Peyer's patch (tissue), 4 donors: ENCODE results near the gene SQSTM1. TPM values are rescaled to one million over a fixed set of nuclear protein-coding genes. Genes with fewer than 3 reads are reported as not detected.
A peak's percentile ranks its signal among the peaks of the same experiment; 100 is the strongest.

Experiments
- DNase-seq, 3 donors: peaks; one replicate each; pipeline ENCODE4 v3.0.0-alpha.2; 2017 to 2019
- H3K27ac ChIP-seq, 4 donors: fragments of 200-600 bp; sonication (generic); one replicate each; pipeline ENCODE4 v1.5.1; 2016 to 2019
- H3K27me3 ChIP-seq, 2 donors: fragments of 200-600 bp; sonication (generic); one replicate each; pipeline ENCODE4 v1.5.1; 2019
- H3K36me3 ChIP-seq, 3 donors: fragments of 200-600 bp; sonication (generic); one replicate each; pipeline ENCODE4 v1.5.1; 2016 to 2019
- H3K4me1 ChIP-seq, 4 donors: fragments of 200-600 bp; sonication (generic); one replicate each; pipeline ENCODE4 v1.5.1; 2016 to 2019
- H3K4me3 ChIP-seq, 4 donors: fragments of 200-600 bp; sonication (generic); 1 replicate in 3 of 4; 2 replicates in 1 of 4; pipeline ENCODE4 v1.5.1; 2016 to 2019; ENCODE audit warnings: mild to moderate bottlenecking in 1 of 4
- H3K9me3 ChIP-seq, 4 donors: fragments of 200-600 bp; sonication (generic); one replicate each; pipeline ENCODE4 v1.5.1; 2016 to 2019; ENCODE audit warnings: mild to moderate bottlenecking in 1 of 4
- POLR2A ChIP-seq, 2 donors: fragments of 450-650 bp; IDR thresholded peaks; one replicate each; pipeline ENCODE4 v1.5.1; 2017; ENCODE audit warnings: antibody characterized with exemption in 2 of 2, mild to moderate bottlenecking in 2 of 2, moderate library complexity in 2 of 2
- total RNA-seq, 4 donors: library from RNA; depleted of rRNA; stranded (reverse); fragments of >200 nt; gene quantifications; one replicate each; pipeline ENCODE4 v1.1.0, GENCODE V29; 2016
- TF ChIP-seq, protein P1 (sequence below), 6 experiments: fragments of 450-650 bp in 4 of 6; fragments of 200-600 bp in 2 of 6; sonication (generic) in 1 of 6; IDR thresholded peaks; one replicate each; pipeline ENCODE4 v1.5.1; 2017 to 2019; ENCODE audit warnings: antibody characterized with exemption in 6 of 6, mild to moderate bottlenecking in 3 of 6, moderate library complexity in 1 of 6

The SQSTM1 gene
- total RNA-seq: 100 to 1,000 TPM; 287 to 417 (median 348) TPM

DNA sequence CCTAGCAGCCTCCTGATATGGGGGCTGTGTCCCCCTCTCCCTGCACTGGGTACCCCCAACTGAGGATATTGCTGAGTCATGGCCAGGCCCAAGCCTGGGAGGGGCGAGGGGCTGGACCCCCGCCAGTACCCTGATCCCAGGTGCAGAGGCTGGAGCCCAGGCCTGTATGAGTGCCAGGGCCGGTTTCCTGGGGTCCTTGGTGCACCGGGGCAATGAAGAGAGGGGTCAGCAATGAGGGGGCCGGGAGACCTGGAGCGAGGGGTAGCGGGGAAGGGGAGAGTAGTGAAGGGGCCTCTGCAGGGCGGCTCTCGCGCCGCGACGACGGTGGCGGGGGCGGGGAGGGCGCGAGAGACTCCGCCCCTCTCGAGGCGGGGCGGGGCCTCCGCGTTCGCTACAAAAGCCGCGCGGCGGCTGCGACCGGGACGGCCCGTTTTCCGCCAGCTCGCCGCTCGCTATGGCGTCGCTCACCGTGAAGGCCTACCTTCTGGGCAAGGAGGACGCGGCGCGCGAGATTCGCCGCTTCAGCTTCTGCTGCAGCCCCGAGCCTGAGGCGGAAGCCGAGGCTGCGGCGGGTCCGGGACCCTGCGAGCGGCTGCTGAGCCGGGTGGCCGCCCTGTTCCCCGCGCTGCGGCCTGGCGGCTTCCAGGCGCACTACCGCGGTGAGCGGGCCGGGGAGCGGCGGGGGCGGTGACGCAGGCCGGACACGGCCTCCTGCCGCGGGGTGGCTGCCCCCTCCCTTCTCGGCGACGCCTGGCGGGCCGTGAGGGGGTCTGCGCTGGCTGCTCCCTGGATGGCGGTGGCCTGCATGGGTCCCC, at the start of gene SQSTM1:
Gene SQSTM1, plus strand, starts transcription at position 423 of the 815 bp plus-strand sequence. Its CDS starts 32 bp downstream, at position 455.
- peaks cover 7 to 77% (median 32%) of the 10 kb centered on the region in 4 donors for H3K4me1 ChIP-seq
- TF ChIP-seq, protein P1, sequence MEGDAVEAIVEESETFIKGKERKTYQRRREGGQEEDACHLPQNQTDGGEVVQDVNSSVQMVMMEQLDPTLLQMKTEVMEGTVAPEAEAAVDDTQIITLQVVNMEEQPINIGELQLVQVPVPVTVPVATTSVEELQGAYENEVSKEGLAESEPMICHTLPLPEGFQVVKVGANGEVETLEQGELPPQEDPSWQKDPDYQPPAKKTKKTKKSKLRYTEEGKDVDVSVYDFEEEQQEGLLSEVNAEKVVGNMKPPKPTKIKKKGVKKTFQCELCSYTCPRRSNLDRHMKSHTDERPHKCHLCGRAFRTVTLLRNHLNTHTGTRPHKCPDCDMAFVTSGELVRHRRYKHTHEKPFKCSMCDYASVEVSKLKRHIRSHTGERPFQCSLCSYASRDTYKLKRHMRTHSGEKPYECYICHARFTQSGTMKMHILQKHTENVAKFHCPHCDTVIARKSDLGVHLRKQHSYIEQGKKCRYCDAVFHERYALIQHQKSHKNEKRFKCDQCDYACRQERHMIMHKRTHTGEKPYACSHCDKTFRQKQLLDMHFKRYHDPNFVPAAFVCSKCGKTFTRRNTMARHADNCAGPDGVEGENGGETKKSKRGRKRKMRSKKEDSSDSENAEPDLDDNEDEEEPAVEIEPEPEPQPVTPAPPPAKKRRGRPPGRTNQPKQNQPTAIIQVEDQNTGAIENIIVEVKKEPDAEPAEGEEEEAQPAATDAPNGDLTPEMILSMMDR (IDR thresholded peaks at IDR 0.05): peak in 4 of 6 experiments; percentile 20 to 45 (median 38)
- peak; percentile 99 for TF ChIP-seq POLR2A (IDR thresholded peaks at IDR 0.05)
- H3K9me3 ChIP-seq: no peaks in the 10 kb centered on the region
- peaks cover 0 to 37% (median 0%) of the 10 kb centered on the region in 3 donors for H3K36me3 ChIP-seq
- no peaks in the 10 kb centered on the region for H3K27me3 ChIP-seq
- peak; percentile 75 to 92 (median 91) for DNase-seq
- H3K4me3 ChIP-seq: peak within 1 kb of the TSS; percentile 77 to 96 (median 84)
- peak within 1 kb of the TSS; percentile 93 to 100 (median 96) for H3K27ac ChIP-seq

DNA sequence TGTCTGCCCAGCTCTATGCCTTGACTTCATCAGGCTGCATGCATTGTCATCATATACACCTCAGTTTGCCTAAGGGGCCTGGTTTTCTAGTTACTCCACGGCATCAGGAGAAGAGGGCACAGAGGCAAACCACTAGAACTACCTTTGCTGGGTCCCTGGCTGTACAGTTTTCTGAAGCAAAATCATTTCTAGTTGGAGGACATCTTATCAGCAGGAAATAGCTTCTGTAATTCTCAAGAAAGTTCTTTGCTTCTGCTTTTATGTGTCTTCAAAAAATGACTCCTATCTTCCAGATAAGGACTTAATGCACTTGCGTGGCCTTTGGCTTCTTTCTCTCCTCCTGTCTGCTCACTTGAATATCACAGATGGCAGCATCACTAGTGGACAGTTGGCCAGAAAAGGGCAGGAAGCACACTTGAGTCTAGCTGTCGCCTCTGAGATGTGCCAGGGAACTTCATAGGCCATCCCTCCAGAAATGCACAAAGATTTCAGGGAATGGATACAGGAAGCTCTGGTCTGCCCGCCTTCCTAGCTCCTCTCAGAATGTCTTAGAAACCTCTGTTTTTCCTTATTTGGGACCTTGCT, 49.3 kb upstream of the SQSTM1 start:
- no peaks in the 10 kb centered on the region for H3K27me3 ChIP-seq
- H3K27ac ChIP-seq: no peak overlapping the region
- H3K4me3 ChIP-seq: no peak overlapping the region
- no peak for DNase-seq
- no peaks in the 10 kb centered on the region for H3K9me3 ChIP-seq
- H3K4me1 ChIP-seq: peaks cover 0 to 15% (median 0%) of the 10 kb centered on the region in 4 donors
- no peak for TF ChIP-seq POLR2A (IDR thresholded peaks at IDR 0.05)
- TF ChIP-seq, protein P1 (IDR thresholded peaks at IDR 0.05): no peak
- H3K36me3 ChIP-seq: peaks cover 0 to 93% (median 5%) of the 10 kb centered on the region in 3 donors

DNA sequence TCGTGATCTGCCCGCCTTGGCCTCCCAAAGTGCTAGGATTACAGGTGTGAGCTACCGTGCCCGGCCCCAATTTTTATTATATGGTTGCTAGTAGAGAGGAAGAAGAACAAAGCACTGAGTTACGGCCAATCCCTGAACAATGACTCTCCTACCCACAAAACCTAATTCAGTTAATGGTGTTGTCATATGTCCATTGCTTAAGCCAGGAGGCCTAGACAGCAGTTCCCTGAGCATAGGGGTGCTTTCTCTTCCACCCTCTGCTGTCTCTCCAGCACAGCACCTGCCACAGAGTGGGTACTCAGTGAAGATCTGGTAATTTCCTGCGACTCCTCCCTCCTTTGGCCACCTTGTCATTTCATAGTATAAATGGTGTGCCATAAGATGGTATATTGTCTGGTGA, 48.4 kb upstream of the SQSTM1 start:
- DNase-seq: no peak
- H3K4me1 ChIP-seq: peaks cover 0 to 6% (median 0%) of the 10 kb centered on the region in 4 donors
- no peak overlapping the region for H3K27ac ChIP-seq
- H3K27me3 ChIP-seq: no peaks in the 10 kb centered on the region
- peaks cover 0 to 98% (median 5%) of the 10 kb centered on the region in 3 donors for H3K36me3 ChIP-seq
- no peaks in the 10 kb centered on the region for H3K9me3 ChIP-seq
- no peak for TF ChIP-seq POLR2A (IDR thresholded peaks at IDR 0.05)
- TF ChIP-seq, protein P1 (IDR thresholded peaks at IDR 0.05): no peak
- no peak overlapping the region for H3K4me3 ChIP-seq

- H3K36me3 ChIP-seq: peaks cover 0 to 100% (median 5%) of the 10 kb centered on the region in 3 donors
- H3K4me1 ChIP-seq: no peaks in the 10 kb centered on the region
- H3K4me3 ChIP-seq: no peak overlapping the region
Observed at GRCh38 chr5:179773686-179774040, 47.0 kb upstream of the SQSTM1 start.

GRCh38 chr5:179774442-179774841, 46.3 kb upstream of the SQSTM1 start:
- DNase-seq: no peak
- H3K4me1 ChIP-seq: no peaks in the 10 kb centered on the region
- no peaks in the 10 kb centered on the region for H3K9me3 ChIP-seq
- H3K36me3 ChIP-seq: peaks cover 0 to 94% (median 5%) of the 10 kb centered on the region in 3 donors
- TF ChIP-seq, protein P1 (IDR thresholded peaks at IDR 0.05): no peak
- TF ChIP-seq POLR2A (IDR thresholded peaks at IDR 0.05): no peak
- no peaks in the 10 kb centered on the region for H3K27me3 ChIP-seq
- H3K27ac ChIP-seq: no peak overlapping the region
- H3K4me3 ChIP-seq: no peak overlapping the region

More at GRCh38 chr5:179773686-179774040, 47.0 kb upstream of the SQSTM1 start:
- H3K27me3 ChIP-seq: no peaks in the 10 kb centered on the region
- DNase-seq: no peak
- H3K9me3 ChIP-seq: no peaks in the 10 kb centered on the region
- H3K27ac ChIP-seq: no peak overlapping the region
- TF ChIP-seq, protein P1 (IDR thresholded peaks at IDR 0.05): no peak
- no peak for TF ChIP-seq POLR2A (IDR thresholded peaks at IDR 0.05)
